ENCODE results near the gene SPECC1. TPM values are rescaled to one million over a fixed set of nuclear protein-coding genes. Genes with fewer than 3 reads are reported as not detected.

Gene SPECC1
- total RNA-seq, 1 experiment from 2014 or later: 43.5 TPM

GRCh38 chr17:20314834-20315233 is 305.7 kb downstream of the SPECC1 start:
- ChIA-PET RAD21 (ENCODE audit: low non-redundant PET in 1 of 2, low total read pairs in 2 of 2, uncharacterized antibody in 2 of 2, unreplicated experiment in 2 of 2) (no interaction called here), CTCF (no interaction called here), POLR2A (no interaction called here)
- no peaks in the 10 kb centered on the region for H3K27me3 ChIP-seq (ENCODE audit: insufficient read depth, low read length)
- TF ChIP-seq ZBTB33 (IDR thresholded peaks at IDR 0.05; ENCODE audit: extremely low read depth, insufficient replicate concordance, low read length): no peak
- no peaks in the 10 kb centered on the region for H3K36me3 ChIP-seq (ENCODE audit: control insufficient read depth in 1 of 2, insufficient read depth in 2 of 2, low read length in 2 of 2)
- BruUV-seq (replicated peaks): no TSS peak
- H3K9ac ChIP-seq (ENCODE audit: low read length): no peak overlapping the region
- no peak overlapping the region for H3K4me3 ChIP-seq (replicated peaks in 1 of 2; ENCODE audit: low read depth in 1 of 2, low read length in 2 of 2)
- ATAC-seq: no peak
- no peaks in the 10 kb centered on the region for H3K79me2 ChIP-seq (ENCODE audit: insufficient read depth, low read length)
- H3K9me2 ChIP-seq (ENCODE audit: insufficient read depth): no peaks in the 10 kb centered on the region
- no peak overlapping the region for H2AFZ ChIP-seq (ENCODE audit: low read depth, low read length, poor library complexity, severe bottlenecking)
- H3K4me2 ChIP-seq (ENCODE audit: low read length): no peak overlapping the region
- no peaks in the 10 kb centered on the region for H4K20me1 ChIP-seq (ENCODE audit: insufficient read depth)
- intact Hi-C loops (cut with micrococcal nuclease): no loop called here
- H3K4me1 ChIP-seq (ENCODE audit: control insufficient read depth in 1 of 2, insufficient read depth in 2 of 2, low read length in 2 of 2): no peaks in the 10 kb centered on the region
- no peaks in the 10 kb centered on the region for H3K9me3 ChIP-seq (ENCODE audit: control insufficient read depth in 1 of 2, insufficient read depth in 1 of 2, low read depth in 1 of 2, low read length in 2 of 2)
- H3K27ac ChIP-seq (ENCODE audit: low read depth, low read length): no peak overlapping the region
- no peak for DNase-seq (ENCODE audit: low read depth, low spot score)

- POLR2A ChIA-PET: no interaction called here
- no peaks in the 10 kb centered on the region for H3K9me2 ChIP-seq (ENCODE audit: insufficient read depth)
- intact Hi-C loops (cut with micrococcal nuclease): no loop called here
- H3K79me2 ChIP-seq (ENCODE audit: insufficient read depth, low read length): no peaks in the 10 kb centered on the region
- BruUV-seq (replicated peaks): no TSS peak
- H3K27me3 ChIP-seq (ENCODE audit: insufficient read depth, low read length): no peaks in the 10 kb centered on the region
- no peak overlapping the region for H3K9ac ChIP-seq (ENCODE audit: low read length)
- no peaks in the 10 kb centered on the region for H3K4me1 ChIP-seq (ENCODE audit: control insufficient read depth in 1 of 2, insufficient read depth in 2 of 2, low read length in 2 of 2)
- RAD21 ChIA-PET (ENCODE audit: low non-redundant PET in 1 of 2, low total read pairs in 2 of 2, uncharacterized antibody in 2 of 2, unreplicated experiment in 2 of 2): no interaction called here
- ATAC-seq (no peak), DNase-seq (ENCODE audit: low read depth, low spot score) (no peak)
- no peaks in the 10 kb centered on the region for H3K9me3 ChIP-seq (ENCODE audit: control insufficient read depth in 1 of 2, insufficient read depth in 1 of 2, low read depth in 1 of 2, low read length in 2 of 2)
- H3K27ac ChIP-seq (ENCODE audit: low read depth, low read length): no peak overlapping the region
- no peaks in the 10 kb centered on the region for H3K36me3 ChIP-seq (ENCODE audit: control insufficient read depth in 1 of 2, insufficient read depth in 2 of 2, low read length in 2 of 2)
- H3K4me2 ChIP-seq (ENCODE audit: low read length): no peak overlapping the region
- H3K4me3 ChIP-seq (replicated peaks in 1 of 2; ENCODE audit: low read depth in 1 of 2, low read length in 2 of 2): no peak overlapping the region
- CTCF ChIA-PET: no interaction called here
- no peak overlapping the region for H2AFZ ChIP-seq (ENCODE audit: low read depth, low read length, poor library complexity, severe bottlenecking)
- H4K20me1 ChIP-seq (ENCODE audit: insufficient read depth): no peaks in the 10 kb centered on the region
- TF ChIP-seq SP1 (IDR thresholded peaks at IDR 0.05; ENCODE audit: low read depth) (no peak), SRF (IDR thresholded peaks at IDR 0.05; ENCODE audit: low read depth) (no peak), JUND (IDR thresholded peaks at IDR 0.05) (no peak), TCF7L2 (IDR thresholded peaks at IDR 0.05; ENCODE audit: borderline replicate concordance, extremely low read depth, insufficient read depth, insufficient read length) (no peak), ELF1 (IDR thresholded peaks at IDR 0.05; ENCODE audit: borderline replicate concordance, low read depth) (no peak), SIN3A (IDR thresholded peaks at IDR 0.05; ENCODE audit: low read depth) (no peak), ZFX (IDR thresholded peaks at IDR 0.05) (no peak), EGR1 (IDR thresholded peaks at IDR 0.05; ENCODE audit: low read depth) (no peak), CBX3 (IDR thresholded peaks at IDR 0.05; ENCODE audit: low read depth) (no peak), FOSL1 (IDR thresholded peaks at IDR 0.05; ENCODE audit: low read depth) (no peak), CEBPB (IDR thresholded peaks at IDR 0.05; ENCODE audit: low read depth) (no peak), ATF3 (IDR thresholded peaks at IDR 0.05) (no peak), EZH2phosphoT487 (IDR thresholded peaks at IDR 0.05; ENCODE audit: borderline replicate concordance) (no peak), POLR2A (IDR thresholded peaks at IDR 0.05; ENCODE audit: borderline replicate concordance, extremely low read depth, insufficient read depth, insufficient read length) (no peak), POLR2AphosphoS5 (IDR thresholded peaks at IDR 0.05; ENCODE audit: low read depth, low read length) (no peak), RAD21 (IDR thresholded peaks at IDR 0.05; ENCODE audit: low read depth) (no peak)
- TF ChIP-seq, protein P1, sequence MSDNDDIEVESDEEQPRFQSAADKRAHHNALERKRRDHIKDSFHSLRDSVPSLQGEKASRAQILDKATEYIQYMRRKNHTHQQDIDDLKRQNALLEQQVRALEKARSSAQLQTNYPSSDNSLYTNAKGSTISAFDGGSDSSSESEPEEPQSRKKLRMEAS (IDR thresholded peaks at IDR 0.05): no peak
- TF ChIP-seq, protein P2, sequence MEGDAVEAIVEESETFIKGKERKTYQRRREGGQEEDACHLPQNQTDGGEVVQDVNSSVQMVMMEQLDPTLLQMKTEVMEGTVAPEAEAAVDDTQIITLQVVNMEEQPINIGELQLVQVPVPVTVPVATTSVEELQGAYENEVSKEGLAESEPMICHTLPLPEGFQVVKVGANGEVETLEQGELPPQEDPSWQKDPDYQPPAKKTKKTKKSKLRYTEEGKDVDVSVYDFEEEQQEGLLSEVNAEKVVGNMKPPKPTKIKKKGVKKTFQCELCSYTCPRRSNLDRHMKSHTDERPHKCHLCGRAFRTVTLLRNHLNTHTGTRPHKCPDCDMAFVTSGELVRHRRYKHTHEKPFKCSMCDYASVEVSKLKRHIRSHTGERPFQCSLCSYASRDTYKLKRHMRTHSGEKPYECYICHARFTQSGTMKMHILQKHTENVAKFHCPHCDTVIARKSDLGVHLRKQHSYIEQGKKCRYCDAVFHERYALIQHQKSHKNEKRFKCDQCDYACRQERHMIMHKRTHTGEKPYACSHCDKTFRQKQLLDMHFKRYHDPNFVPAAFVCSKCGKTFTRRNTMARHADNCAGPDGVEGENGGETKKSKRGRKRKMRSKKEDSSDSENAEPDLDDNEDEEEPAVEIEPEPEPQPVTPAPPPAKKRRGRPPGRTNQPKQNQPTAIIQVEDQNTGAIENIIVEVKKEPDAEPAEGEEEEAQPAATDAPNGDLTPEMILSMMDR (IDR thresholded peaks at IDR 0.05 in 2 of 3, conservative IDR thresholded peaks at IDR 0.05 in 1 of 3; ENCODE audit: borderline replicate concordance in 1 of 3, insufficient read depth in 1 of 3, low read depth in 2 of 3, low read length in 2 of 3): no peak
These were observed 306.2 kb downstream of the SPECC1 start for GRCh38 chr17:20315311-20315710.

Data from HCT116 (cell line).